HepG2 (cell line): ENCODE results near the gene MAFF. TPM values are rescaled to one million over a fixed set of nuclear protein-coding genes. Genes with fewer than 3 reads are reported as not detected.

Source experiments
- ASH2L ChIP-seq: fragments of 300-600, 200-600 bp; sonication (generic); IDR thresholded peaks from 2 replicates; pipeline ENCODE4 v1.7.0; 2017; ENCODE audit warnings: low read depth, mild to moderate bottlenecking, moderate library complexity, mixed read lengths, low read length; ENCODE audit not compliant: insufficient read length
- CBX2 ChIP-seq, 2 experiments: fragments of 200-600 bp in 1 of 2; sonication (generic); formaldehyde crosslinking in 1 of 2; IDR thresholded peaks; 2 replicates each; pipeline versions ENCODE4 v1.7.0 to v1.8.1; 2018 to 2022; ENCODE audit warnings: low read depth in 2 of 2, low read length in 1 of 2, mild to moderate bottlenecking in 1 of 2, missing genetic modification reagents in 1 of 2
- CEBPB ChIP-seq: IDR thresholded peaks from 2 replicates; pipeline ENCODE4 v1.6.1; 2011; ENCODE audit warnings: low read depth, low read length, improper control_type of control experiment, borderline replicate concordance
- GATAD2A ChIP-seq: IDR thresholded peaks from 2 replicates; pipeline ENCODE4 v1.6.1; 2016
- RORA ChIP-seq: sonication (generic); formaldehyde crosslinking; IDR thresholded peaks from 2 replicates; pipeline ENCODE4 v1.5.0; 2020; ENCODE audit warnings: mild to moderate bottlenecking, missing genetic modification reagents, moderate library complexity
- SRY ChIP-seq: sonication (generic); formaldehyde crosslinking; IDR thresholded peaks from 2 replicates; pipeline ENCODE4 v1.8.0; 2022; ENCODE audit warnings: mild to moderate bottlenecking, missing genetic modification reagents
- THAP11 ChIP-seq: IDR thresholded peaks from 2 replicates; pipeline ENCODE4 v1.6.1; 2016; ENCODE audit warnings: missing biosample characterization, missing genetic modification reagents
- ZNF558 ChIP-seq: sonication (generic); formaldehyde crosslinking; IDR thresholded peaks from 2 replicates; pipeline ENCODE4 v1.9.0; 2022; ENCODE audit warnings: mild to moderate bottlenecking, missing genetic modification reagents, borderline replicate concordance
- polyA plus RNA-seq, 8 experiments: library from polyadenylated mRNA; depleted of rRNA in 3 of 8; stranded (reverse) in 7 of 8; unstranded in 1 of 8; fragments of >200 nt; fragmentation: Illumina TruSeq in 4 of 8; extraction: Trizol in 4 of 8; gene quantifications; 2 replicates each; pipeline versions ENCODE4 v1.2.1 to v1.2.3, GENCODE V29; 2011 to 2016; ENCODE audit warnings: low read depth in 4 of 8, missing spikeins in 1 of 8, mixed read lengths in 1 of 8; ENCODE audit not compliant: insufficient read depth in 1 of 8
- total RNA-seq, 5 experiments: library from RNA; depleted of rRNA; stranded (reverse); fragments of >200 nt; fragmentation: Illumina TruSeq; extraction: Trizol; gene quantifications; 2 replicates each; pipeline ENCODE4 v1.2.3, GENCODE V29; 2016; ENCODE audit warnings: low read depth in 1 of 5
- TF ChIP-seq, protein P1 (sequence below): IDR thresholded peaks from 2 replicates; pipeline ENCODE4 v1.6.1; 2016; ENCODE audit warnings: missing compliant biosample characterization, missing genetic modification reagents, borderline replicate concordance
- TF ChIP-seq, protein P2 (sequence below): sonication (generic); formaldehyde crosslinking; IDR thresholded peaks from 2 replicates; pipeline ENCODE4 v1.4.0; 2020; ENCODE audit warnings: missing genetic modification reagents
- TF ChIP-seq, protein P3 (sequence below): sonication (generic); formaldehyde crosslinking; IDR thresholded peaks from 2 replicates; pipeline ENCODE4 v1.4.0; 2020; ENCODE audit warnings: mild to moderate bottlenecking, missing genetic modification reagents
- TF ChIP-seq, protein P4 (sequence below): sonication (generic); formaldehyde crosslinking; IDR thresholded peaks from 2 replicates; pipeline ENCODE4 v1.5.0; 2020; ENCODE audit warnings: missing genetic modification reagents
- TF ChIP-seq, protein P5 (sequence below): sonication (generic); formaldehyde crosslinking; IDR thresholded peaks from 2 replicates; pipeline ENCODE4 v1.4.0; 2020; ENCODE audit warnings: missing genetic modification reagents, low read depth, mild to moderate bottlenecking, borderline replicate concordance

The MAFF gene
- total and polyA plus RNA-seq, 2 of the 13 experiments (the other 11 are each of a cell fraction or from before 2014, with no cell fraction given) = 5.4 to 14.3 TPM

DNA sequence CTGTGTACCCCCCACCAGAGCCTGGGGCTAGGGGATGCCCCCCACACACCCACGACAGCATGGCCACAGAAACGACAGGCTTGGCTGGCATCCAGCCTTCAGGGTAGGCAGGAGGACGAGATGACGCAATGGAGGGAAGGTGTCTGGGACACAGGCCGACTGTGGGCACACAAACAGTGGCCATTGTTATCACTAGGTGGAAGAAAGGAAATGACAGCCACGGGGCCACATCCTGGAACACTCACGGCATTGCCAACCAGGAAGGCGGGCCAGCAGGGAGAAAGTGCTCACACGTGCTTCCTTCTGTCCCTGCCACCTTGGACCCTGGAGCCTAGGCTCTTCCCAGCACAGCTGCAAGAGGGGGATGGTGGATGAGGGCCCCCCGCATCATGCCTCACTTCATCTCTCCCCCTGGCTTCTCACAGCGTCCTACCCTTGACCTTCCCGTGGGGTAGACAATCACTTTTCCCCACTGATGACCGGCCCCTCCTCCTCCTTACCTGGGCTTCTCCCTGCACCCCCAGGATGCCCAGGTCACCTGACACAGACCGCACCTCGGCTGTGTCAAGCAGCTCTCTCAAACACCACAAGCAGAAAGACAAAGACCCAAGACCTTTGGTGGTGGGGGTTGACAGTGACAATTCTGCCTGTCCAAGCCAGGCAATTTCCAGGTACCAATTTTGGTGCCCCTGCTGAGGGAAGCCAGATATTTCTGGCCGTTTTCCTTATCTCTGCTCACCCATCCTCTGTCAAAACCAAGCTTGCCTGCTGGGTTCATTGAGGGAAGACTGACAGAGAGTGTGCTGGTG is 28.8 kb upstream of the MAFF start (continued):
- TF ChIP-seq, protein P1, sequence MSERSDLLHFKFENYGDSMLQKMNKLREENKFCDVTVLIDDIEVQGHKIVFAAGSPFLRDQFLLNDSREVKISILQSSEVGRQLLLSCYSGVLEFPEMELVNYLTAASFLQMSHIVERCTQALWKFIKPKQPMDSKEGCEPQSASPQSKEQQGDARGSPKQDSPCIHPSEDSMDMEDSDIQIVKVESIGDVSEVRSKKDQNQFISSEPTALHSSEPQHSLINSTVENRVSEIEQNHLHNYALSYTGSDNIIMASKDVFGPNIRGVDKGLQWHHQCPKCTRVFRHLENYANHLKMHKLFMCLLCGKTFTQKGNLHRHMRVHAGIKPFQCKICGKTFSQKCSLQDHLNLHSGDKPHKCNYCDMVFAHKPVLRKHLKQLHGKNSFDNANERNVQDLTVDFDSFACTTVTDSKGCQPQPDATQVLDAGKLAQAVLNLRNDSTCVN (CRISPR knock-in tag) = no peak
- TF ChIP-seq CBX2 (IDR thresholded peaks at IDR 0.05; ENCODE audit: low read depth, low read length) = no peak
- no peak for TF ChIP-seq CBX2 (CRISPR knock-in tag; IDR thresholded peaks at IDR 0.05; ENCODE audit: low read depth)
- peak; percentile 96 for TF ChIP-seq CEBPB
- TF ChIP-seq ASH2L = no peak
- TF ChIP-seq, protein P2, sequence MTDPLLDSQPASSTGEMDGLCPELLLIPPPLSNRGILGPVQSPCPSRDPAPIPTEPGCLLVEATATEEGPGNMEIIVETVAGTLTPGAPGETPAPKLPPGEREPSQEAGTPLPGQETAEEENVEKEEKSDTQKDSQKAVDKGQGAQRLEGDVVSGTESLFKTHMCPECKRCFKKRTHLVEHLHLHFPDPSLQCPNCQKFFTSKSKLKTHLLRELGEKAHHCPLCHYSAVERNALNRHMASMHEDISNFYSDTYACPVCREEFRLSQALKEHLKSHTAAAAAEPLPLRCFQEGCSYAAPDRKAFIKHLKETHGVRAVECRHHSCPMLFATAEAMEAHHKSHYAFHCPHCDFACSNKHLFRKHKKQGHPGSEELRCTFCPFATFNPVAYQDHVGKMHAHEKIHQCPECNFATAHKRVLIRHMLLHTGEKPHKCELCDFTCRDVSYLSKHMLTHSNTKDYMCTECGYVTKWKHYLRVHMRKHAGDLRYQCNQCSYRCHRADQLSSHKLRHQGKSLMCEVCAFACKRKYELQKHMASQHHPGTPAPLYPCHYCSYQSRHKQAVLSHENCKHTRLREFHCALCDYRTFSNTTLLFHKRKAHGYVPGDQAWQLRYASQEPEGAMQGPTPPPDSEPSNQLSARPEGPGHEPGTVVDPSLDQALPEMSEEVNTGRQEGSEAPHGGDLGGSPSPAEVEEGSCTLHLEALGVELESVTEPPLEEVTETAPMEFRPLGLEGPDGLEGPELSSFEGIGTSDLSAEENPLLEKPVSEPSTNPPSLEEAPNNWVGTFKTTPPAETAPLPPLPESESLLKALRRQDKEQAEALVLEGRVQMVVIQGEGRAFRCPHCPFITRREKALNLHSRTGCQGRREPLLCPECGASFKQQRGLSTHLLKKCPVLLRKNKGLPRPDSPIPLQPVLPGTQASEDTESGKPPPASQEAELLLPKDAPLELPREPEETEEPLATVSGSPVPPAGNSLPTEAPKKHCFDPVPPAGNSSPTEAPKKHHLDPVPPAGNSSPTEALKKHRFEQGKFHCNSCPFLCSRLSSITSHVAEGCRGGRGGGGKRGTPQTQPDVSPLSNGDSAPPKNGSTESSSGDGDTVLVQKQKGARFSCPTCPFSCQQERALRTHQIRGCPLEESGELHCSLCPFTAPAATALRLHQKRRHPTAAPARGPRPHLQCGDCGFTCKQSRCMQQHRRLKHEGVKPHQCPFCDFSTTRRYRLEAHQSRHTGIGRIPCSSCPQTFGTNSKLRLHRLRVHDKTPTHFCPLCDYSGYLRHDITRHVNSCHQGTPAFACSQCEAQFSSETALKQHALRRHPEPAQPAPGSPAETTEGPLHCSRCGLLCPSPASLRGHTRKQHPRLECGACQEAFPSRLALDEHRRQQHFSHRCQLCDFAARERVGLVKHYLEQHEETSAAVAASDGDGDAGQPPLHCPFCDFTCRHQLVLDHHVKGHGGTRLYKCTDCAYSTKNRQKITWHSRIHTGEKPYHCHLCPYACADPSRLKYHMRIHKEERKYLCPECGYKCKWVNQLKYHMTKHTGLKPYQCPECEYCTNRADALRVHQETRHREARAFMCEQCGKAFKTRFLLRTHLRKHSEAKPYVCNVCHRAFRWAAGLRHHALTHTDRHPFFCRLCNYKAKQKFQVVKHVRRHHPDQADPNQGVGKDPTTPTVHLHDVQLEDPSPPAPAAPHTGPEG (CRISPR knock-in tag) = no peak
- TF ChIP-seq GATAD2A = peak; percentile 71; the same call in 1 of the 2 replicates
- TF ChIP-seq, protein P3, sequence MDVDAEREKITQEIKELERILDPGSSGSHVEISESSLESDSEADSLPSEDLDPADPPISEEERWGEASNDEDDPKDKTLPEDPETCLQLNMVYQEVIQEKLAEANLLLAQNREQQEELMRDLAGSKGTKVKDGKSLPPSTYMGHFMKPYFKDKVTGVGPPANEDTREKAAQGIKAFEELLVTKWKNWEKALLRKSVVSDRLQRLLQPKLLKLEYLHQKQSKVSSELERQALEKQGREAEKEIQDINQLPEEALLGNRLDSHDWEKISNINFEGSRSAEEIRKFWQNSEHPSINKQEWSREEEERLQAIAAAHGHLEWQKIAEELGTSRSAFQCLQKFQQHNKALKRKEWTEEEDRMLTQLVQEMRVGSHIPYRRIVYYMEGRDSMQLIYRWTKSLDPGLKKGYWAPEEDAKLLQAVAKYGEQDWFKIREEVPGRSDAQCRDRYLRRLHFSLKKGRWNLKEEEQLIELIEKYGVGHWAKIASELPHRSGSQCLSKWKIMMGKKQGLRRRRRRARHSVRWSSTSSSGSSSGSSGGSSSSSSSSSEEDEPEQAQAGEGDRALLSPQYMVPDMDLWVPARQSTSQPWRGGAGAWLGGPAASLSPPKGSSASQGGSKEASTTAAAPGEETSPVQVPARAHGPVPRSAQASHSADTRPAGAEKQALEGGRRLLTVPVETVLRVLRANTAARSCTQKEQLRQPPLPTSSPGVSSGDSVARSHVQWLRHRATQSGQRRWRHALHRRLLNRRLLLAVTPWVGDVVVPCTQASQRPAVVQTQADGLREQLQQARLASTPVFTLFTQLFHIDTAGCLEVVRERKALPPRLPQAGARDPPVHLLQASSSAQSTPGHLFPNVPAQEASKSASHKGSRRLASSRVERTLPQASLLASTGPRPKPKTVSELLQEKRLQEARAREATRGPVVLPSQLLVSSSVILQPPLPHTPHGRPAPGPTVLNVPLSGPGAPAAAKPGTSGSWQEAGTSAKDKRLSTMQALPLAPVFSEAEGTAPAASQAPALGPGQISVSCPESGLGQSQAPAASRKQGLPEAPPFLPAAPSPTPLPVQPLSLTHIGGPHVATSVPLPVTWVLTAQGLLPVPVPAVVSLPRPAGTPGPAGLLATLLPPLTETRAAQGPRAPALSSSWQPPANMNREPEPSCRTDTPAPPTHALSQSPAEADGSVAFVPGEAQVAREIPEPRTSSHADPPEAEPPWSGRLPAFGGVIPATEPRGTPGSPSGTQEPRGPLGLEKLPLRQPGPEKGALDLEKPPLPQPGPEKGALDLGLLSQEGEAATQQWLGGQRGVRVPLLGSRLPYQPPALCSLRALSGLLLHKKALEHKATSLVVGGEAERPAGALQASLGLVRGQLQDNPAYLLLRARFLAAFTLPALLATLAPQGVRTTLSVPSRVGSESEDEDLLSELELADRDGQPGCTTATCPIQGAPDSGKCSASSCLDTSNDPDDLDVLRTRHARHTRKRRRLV (CRISPR knock-in tag) = no peak
- no peak for TF ChIP-seq ZNF558 (CRISPR knock-in tag)
- 0 out of 2 replicates have a peak, but pooled peaks have one; percentile 38 for TF ChIP-seq THAP11
- TF ChIP-seq SRY (CRISPR knock-in tag) = no peak
- no peak for TF ChIP-seq RORA
- TF ChIP-seq, protein P4, sequence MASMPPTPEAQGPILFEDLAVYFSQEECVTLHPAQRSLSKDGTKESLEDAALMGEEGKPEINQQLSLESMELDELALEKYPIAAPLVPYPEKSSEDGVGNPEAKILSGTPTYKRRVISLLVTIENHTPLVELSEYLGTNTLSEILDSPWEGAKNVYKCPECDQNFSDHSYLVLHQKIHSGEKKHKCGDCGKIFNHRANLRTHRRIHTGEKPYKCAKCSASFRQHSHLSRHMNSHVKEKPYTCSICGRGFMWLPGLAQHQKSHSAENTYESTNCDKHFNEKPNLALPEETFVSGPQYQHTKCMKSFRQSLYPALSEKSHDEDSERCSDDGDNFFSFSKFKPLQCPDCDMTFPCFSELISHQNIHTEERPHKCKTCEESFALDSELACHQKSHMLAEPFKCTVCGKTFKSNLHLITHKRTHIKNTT (CRISPR knock-in tag) = no peak
- TF ChIP-seq, protein P5, sequence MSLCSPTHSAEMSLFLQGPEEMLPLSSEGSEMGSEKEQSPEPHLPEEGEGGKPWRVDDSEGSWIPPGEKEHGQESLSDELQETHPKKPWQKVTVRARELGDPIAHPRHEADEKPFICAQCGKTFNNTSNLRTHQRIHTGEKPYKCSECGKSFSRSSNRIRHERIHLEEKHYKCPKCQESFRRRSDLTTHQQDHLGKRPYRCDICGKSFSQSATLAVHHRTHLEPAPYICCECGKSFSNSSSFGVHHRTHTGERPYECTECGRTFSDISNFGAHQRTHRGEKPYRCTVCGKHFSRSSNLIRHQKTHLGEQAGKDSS (CRISPR knock-in tag) = peak; percentile 64; the same call in 1 of the 2 replicates
